Measurements from ENCODE around the gene TUBB2B.

GRCh38 chr6:3190779-3191178 is 36.7 kb downstream of the TUBB2B start:
- TF ChIP-seq GATA2 (IDR thresholded peaks at IDR 0.05; ENCODE audit: low read depth, low read length) = no peak
- TF ChIP-seq GATA3 (IDR thresholded peaks at IDR 0.05; ENCODE audit: low read depth, low read length) = no peak
